ENCODE data around the gene CHST12.

Gene CHST12

GRCh38 chr7:2497500-2498336, 94.3 kb downstream of the CHST12 start:
- DNase-seq (ENCODE audit: low spot score), result no peak

Small RNAs within 50 kb of the gene (small RNA-seq; reads per million reads assigned to genes)
- gene AC004840.2, result 0 reads per million in 2 experiments

All from SK-N-DZ (cell line).